ENCODE results near the gene FAM156A. TPM values are rescaled to one million over a fixed set of nuclear protein-coding genes. Genes with fewer than 3 reads are reported as not detected.
"Not testable (repeated sequence)": the region's sequence is repeated elsewhere in the genome, so short reads cannot be mapped to it uniquely, and the experiment has no call there.

The FAM156A gene
- total RNA-seq, 1 donor from 2014 or later, result 12.1 TPM

GRCh38 chrX:52934704-52935469, 23.4 kb downstream of the FAM156A start:
- intact Hi-C loops (cut with micrococcal nuclease), result no loop called here
- peak; percentile 84 for TF ChIP-seq CTCF (IDR thresholded peaks at IDR 0.05; ENCODE audit: borderline replicate concordance)

GRCh38 chrX:52933976-52934703, 24.2 kb downstream of the FAM156A start:
- H3K27ac ChIP-seq (replicated peaks), result peak overlapping the region; percentile 96
- no peak for TF ChIP-seq CTCF (IDR thresholded peaks at IDR 0.05; ENCODE audit: borderline replicate concordance)
- no peaks in the 10 kb centered on the region for H3K27me3 ChIP-seq (ENCODE audit: low read depth)
- no peaks in the 10 kb centered on the region for H3K36me3 ChIP-seq
- no peaks in the 10 kb centered on the region for H3K9me3 ChIP-seq (replicated peaks)
- DNase-seq, result no peak
- H3K4me1 ChIP-seq, result peaks cover 5% of the 10 kb centered on the region
- peak overlapping the region; percentile 73 for H3K4me3 ChIP-seq
- intact Hi-C loops (cut with micrococcal nuclease), result no loop called here

More at GRCh38 chrX:52934704-52935469, 23.4 kb downstream of the FAM156A start:
- H3K27ac ChIP-seq (replicated peaks), result peak overlapping the region; percentile 96
- H3K4me1 ChIP-seq, result peaks cover 5% of the 10 kb centered on the region
- H3K36me3 ChIP-seq, result no peaks in the 10 kb centered on the region
- H3K9me3 ChIP-seq (replicated peaks), result no peaks in the 10 kb centered on the region
- H3K27me3 ChIP-seq (ENCODE audit: low read depth), result no peaks in the 10 kb centered on the region
- peak; percentile 91 for DNase-seq
- peak overlapping the region; percentile 73 for H3K4me3 ChIP-seq

- intact Hi-C loops (cut with micrococcal nuclease), result no loop called here
- no peaks in the 10 kb centered on the region for H3K27me3 ChIP-seq (ENCODE audit: low read depth)
- no peak for DNase-seq
- no peak overlapping the region for H3K4me3 ChIP-seq
- H3K4me1 ChIP-seq, result peaks cover 5% of the 10 kb centered on the region
- no peak overlapping the region for H3K27ac ChIP-seq (replicated peaks)
- H3K9me3 ChIP-seq (replicated peaks), result no peaks in the 10 kb centered on the region
- no peak for TF ChIP-seq CTCF (IDR thresholded peaks at IDR 0.05; ENCODE audit: borderline replicate concordance)
- no peaks in the 10 kb centered on the region for H3K36me3 ChIP-seq
Observed at GRCh38 chrX:52933213-52933612, 25.1 kb downstream of the FAM156A start.

GRCh38 chrX:52930214-52930613, 28.1 kb downstream of the FAM156A start:
- H3K27ac ChIP-seq (replicated peaks); intact Hi-C loops (cut with micrococcal nuclease): not testable (repeated sequence)

GRCh38 chrX:52923781-52924241, 34.5 kb downstream of the FAM156A start:
- Histone ChIP-seq H3K27me3 (ENCODE audit: low read depth) (no peaks in the 10 kb centered on the region), H3K36me3 (no peaks in the 10 kb centered on the region), H3K4me1 (peaks cover 8% of the 10 kb centered on the region), H3K27ac (replicated peaks) (peak overlapping the region; percentile 66), H3K9me3 (replicated peaks) (no peaks in the 10 kb centered on the region), H3K4me3 (peak overlapping the region; percentile 33)
- intact Hi-C loops (cut with micrococcal nuclease), result no loop called here
- no peak for TF ChIP-seq CTCF (IDR thresholded peaks at IDR 0.05; ENCODE audit: borderline replicate concordance)
- peak; percentile 32 for DNase-seq

More at GRCh38 chrX:52930214-52930613, 28.1 kb downstream of the FAM156A start:
- not testable (repeated sequence) for DNase-seq; H3K27me3 ChIP-seq (ENCODE audit: low read depth); H3K9me3 ChIP-seq (replicated peaks); H3K36me3 ChIP-seq; H3K4me3 ChIP-seq; H3K4me1 ChIP-seq

- H3K27me3 ChIP-seq (ENCODE audit: low read depth); H3K4me1 ChIP-seq; DNase-seq; H3K36me3 ChIP-seq; intact Hi-C loops (cut with micrococcal nuclease); H3K9me3 ChIP-seq (replicated peaks); H3K4me3 ChIP-seq; H3K27ac ChIP-seq (replicated peaks): not testable (repeated sequence)
Observed at GRCh38 chrX:52914704-52915103, 43.6 kb downstream of the FAM156A start.

GRCh38 chrX:52913681-52914080, 44.6 kb downstream of the FAM156A start:
- not testable (repeated sequence) for H3K9me3 ChIP-seq (replicated peaks)

GRCh38 chrX:52909313-52909969, 48.9 kb downstream of the FAM156A start:
- H3K36me3 ChIP-seq; H3K4me3 ChIP-seq; H3K4me1 ChIP-seq; H3K27me3 ChIP-seq (ENCODE audit: low read depth); DNase-seq; intact Hi-C loops (cut with micrococcal nuclease); H3K9me3 ChIP-seq (replicated peaks); H3K27ac ChIP-seq (replicated peaks): not testable (repeated sequence)

More at GRCh38 chrX:52913681-52914080, 44.6 kb downstream of the FAM156A start:
- DNase-seq; H3K27me3 ChIP-seq (ENCODE audit: low read depth); intact Hi-C loops (cut with micrococcal nuclease); H3K27ac ChIP-seq (replicated peaks); H3K36me3 ChIP-seq; H3K4me1 ChIP-seq; H3K4me3 ChIP-seq: not testable (repeated sequence)

GRCh38 chrX:52907900-52908299, 50.4 kb downstream of the FAM156A start:
- DNase-seq; H3K36me3 ChIP-seq; H3K9me3 ChIP-seq (replicated peaks); H3K4me1 ChIP-seq; H3K27ac ChIP-seq (replicated peaks); H3K4me3 ChIP-seq; intact Hi-C loops (cut with micrococcal nuclease); H3K27me3 ChIP-seq (ENCODE audit: low read depth): not testable (repeated sequence)

Data from left ventricle myocardium inferior (tissue), 1 donor.